ENCODE measurements around the gene SLCO1A2. TPM values are rescaled to one million over a fixed set of nuclear protein-coding genes. Genes with fewer than 3 reads are reported as not detected.

SLCO1A2 gene
- total RNA-seq, 1 experiment from 2014 or later = 0.63 TPM

DNA sequence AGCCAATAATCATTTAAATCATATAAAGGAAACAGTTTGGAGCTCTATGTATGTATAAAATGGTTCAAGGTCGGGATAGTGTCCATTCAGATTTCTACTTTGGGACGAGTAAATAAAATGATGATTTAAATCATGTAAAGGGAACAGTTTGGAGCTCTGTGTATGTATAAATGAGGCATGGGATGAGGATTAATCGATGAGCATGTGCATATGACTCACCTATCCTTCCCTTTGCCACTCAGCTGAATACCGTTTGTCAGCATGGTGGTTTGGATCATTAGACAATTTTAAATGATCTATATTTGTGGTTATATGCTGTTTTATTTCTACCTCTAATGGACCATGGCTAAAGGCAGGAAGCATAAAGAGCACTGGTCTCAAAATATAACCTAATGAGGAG lies 7.1 kb upstream of the SLCO1A2 start:
- CTCF ChIA-PET = no interaction called here
- H3F3A ChIP-seq (ENCODE audit: insufficient read depth, low read depth) = no peaks in the 10 kb centered on the region

DNA sequence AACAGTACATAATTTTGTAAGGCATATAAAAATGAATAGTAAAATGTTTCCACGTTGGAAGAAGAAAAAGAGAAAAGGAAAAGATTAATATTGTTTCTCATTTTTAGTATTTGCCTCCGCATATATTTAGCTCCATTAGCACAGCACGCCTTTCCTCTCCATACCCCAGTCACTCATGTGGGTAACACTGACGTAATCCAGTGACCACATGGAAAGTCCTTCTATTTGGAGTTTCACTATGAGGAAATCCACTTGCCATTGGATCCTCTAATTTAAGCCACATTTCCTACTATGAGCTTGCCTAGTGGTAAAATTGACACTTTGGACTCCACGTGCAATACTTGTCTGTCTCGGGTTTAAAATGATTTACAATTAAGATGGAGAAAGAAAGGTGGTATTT lies 5.7 kb upstream of the SLCO1A2 start:
- no peaks in the 10 kb centered on the region for H3K9me2 ChIP-seq (ENCODE audit: insufficient read depth)
- H3K27me3 ChIP-seq (ENCODE audit: insufficient read depth, low read depth) = no peaks in the 10 kb centered on the region
- no peak overlapping the region for H3K4me3 ChIP-seq
- no peak for DNase-seq
- H3K4me2 ChIP-seq = no peak overlapping the region
- H4K20me1 ChIP-seq (ENCODE audit: insufficient read depth) = no peaks in the 10 kb centered on the region
- CTCF ChIA-PET = no interaction called here
- H3K4me1 ChIP-seq (replicated peaks; ENCODE audit: insufficient read depth) = no peaks in the 10 kb centered on the region
- no peaks in the 10 kb centered on the region for H3K9me3 ChIP-seq (ENCODE audit: insufficient read depth, low read depth)
- no peak for TF ChIP-seq EZH2 (IDR thresholded peaks at IDR 0.05; ENCODE audit: low read depth)
- TF ChIP-seq, protein P1, sequence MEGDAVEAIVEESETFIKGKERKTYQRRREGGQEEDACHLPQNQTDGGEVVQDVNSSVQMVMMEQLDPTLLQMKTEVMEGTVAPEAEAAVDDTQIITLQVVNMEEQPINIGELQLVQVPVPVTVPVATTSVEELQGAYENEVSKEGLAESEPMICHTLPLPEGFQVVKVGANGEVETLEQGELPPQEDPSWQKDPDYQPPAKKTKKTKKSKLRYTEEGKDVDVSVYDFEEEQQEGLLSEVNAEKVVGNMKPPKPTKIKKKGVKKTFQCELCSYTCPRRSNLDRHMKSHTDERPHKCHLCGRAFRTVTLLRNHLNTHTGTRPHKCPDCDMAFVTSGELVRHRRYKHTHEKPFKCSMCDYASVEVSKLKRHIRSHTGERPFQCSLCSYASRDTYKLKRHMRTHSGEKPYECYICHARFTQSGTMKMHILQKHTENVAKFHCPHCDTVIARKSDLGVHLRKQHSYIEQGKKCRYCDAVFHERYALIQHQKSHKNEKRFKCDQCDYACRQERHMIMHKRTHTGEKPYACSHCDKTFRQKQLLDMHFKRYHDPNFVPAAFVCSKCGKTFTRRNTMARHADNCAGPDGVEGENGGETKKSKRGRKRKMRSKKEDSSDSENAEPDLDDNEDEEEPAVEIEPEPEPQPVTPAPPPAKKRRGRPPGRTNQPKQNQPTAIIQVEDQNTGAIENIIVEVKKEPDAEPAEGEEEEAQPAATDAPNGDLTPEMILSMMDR (conservative IDR thresholded peaks at IDR 0.05) = no peak
- intact Hi-C loops (cut with micrococcal nuclease; ENCODE audit: unreplicated experiment) = no loop called here
- no peaks in the 10 kb centered on the region for H3K79me2 ChIP-seq (ENCODE audit: low read depth)
- POLR2A ChIA-PET (ENCODE audit: unreplicated experiment) = no interaction called here
- no peak overlapping the region for H2AFZ ChIP-seq
- no peak overlapping the region for H3K27ac ChIP-seq
- no peaks in the 10 kb centered on the region for H3F3A ChIP-seq (ENCODE audit: insufficient read depth, low read depth)
- H3K36me3 ChIP-seq (ENCODE audit: low read depth) = no peaks in the 10 kb centered on the region
- no TSS peak for BruUV-seq (replicated peaks)

More for the DNA sequence above, 7.1 kb upstream of the SLCO1A2 start:
- Histone ChIP-seq H3K79me2 (ENCODE audit: low read depth) (no peaks in the 10 kb centered on the region), H3K27me3 (ENCODE audit: insufficient read depth, low read depth) (no peaks in the 10 kb centered on the region), H4K20me1 (ENCODE audit: insufficient read depth) (no peaks in the 10 kb centered on the region), H3K9me2 (ENCODE audit: insufficient read depth) (no peaks in the 10 kb centered on the region), H2AFZ (no peak overlapping the region), H3K27ac (no peak overlapping the region), H3K4me2 (no peak overlapping the region), H3K9me3 (ENCODE audit: insufficient read depth, low read depth) (no peaks in the 10 kb centered on the region), H3K4me3 (no peak overlapping the region), H3K4me1 (replicated peaks; ENCODE audit: insufficient read depth) (no peaks in the 10 kb centered on the region), H3K36me3 (ENCODE audit: low read depth) (no peaks in the 10 kb centered on the region)
- POLR2A ChIA-PET (ENCODE audit: unreplicated experiment) = no interaction called here
- no peak for DNase-seq
- BruUV-seq (replicated peaks) = no TSS peak
- intact Hi-C loops (cut with micrococcal nuclease; ENCODE audit: unreplicated experiment) = no loop called here
- TF ChIP-seq EZH2 (IDR thresholded peaks at IDR 0.05; ENCODE audit: low read depth) = no peak
- TF ChIP-seq, protein P1 (conservative IDR thresholded peaks at IDR 0.05) = no peak

DNA sequence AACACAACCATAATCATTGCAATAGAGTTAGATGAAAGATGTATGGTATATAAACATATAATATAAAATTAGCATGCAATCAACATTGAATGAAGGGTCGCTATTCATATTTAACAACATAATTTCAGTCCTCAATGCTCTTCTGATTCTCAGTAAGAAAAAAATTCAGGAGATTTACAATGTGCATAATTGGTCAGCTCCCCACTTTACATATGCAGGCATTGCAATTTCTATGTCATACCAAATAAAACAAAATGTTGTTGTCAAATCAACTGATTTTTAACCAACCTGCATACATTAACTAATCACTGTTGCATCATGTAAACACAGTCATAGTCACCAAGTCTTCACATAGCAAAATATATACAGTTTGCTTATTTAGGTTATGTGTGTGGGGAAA lies 5.2 kb upstream of the SLCO1A2 start:
- H3K27me3 ChIP-seq (ENCODE audit: insufficient read depth, low read depth) = no peaks in the 10 kb centered on the region
- H3K4me3 ChIP-seq = no peak overlapping the region
- H3F3A ChIP-seq (ENCODE audit: insufficient read depth, low read depth) = no peaks in the 10 kb centered on the region
- ChIA-PET POLR2A (ENCODE audit: unreplicated experiment) (no interaction called here), CTCF (no interaction called here)
- BruUV-seq (replicated peaks) = no TSS peak
- no peaks in the 10 kb centered on the region for H3K36me3 ChIP-seq (ENCODE audit: low read depth)
- no peak overlapping the region for H2AFZ ChIP-seq
- intact Hi-C loops (cut with micrococcal nuclease; ENCODE audit: unreplicated experiment) = no loop called here
- H3K4me2 ChIP-seq = no peak overlapping the region
- H3K4me1 ChIP-seq (replicated peaks; ENCODE audit: insufficient read depth) = no peaks in the 10 kb centered on the region
- no peak for DNase-seq
- H3K9me2 ChIP-seq (ENCODE audit: insufficient read depth) = no peaks in the 10 kb centered on the region
- no peaks in the 10 kb centered on the region for H3K79me2 ChIP-seq (ENCODE audit: low read depth)
- no peaks in the 10 kb centered on the region for H4K20me1 ChIP-seq (ENCODE audit: insufficient read depth)
- H3K9me3 ChIP-seq (ENCODE audit: insufficient read depth, low read depth) = no peaks in the 10 kb centered on the region
- TF ChIP-seq, protein P1 (conservative IDR thresholded peaks at IDR 0.05) = no peak
- no peak for TF ChIP-seq EZH2 (IDR thresholded peaks at IDR 0.05; ENCODE audit: low read depth)
- H3K27ac ChIP-seq = no peak overlapping the region
